Mucosa of descending colon (tissue), 3 donors: Measurements from ENCODE around the gene TMEM272. TPM values are rescaled to one million over a fixed set of nuclear protein-coding genes. Genes with fewer than 3 reads are reported as not detected.

Experiments used
- ATAC-seq: fragments of 200-7000 bp; cut with Tn5 transposase; one replicate; pipeline ENCODE4 v1.9.1; 2020; ENCODE audit warnings: mild to moderate bottlenecking, moderate library complexity
- DNase-seq, 3 donors: peaks; one replicate each; pipeline ENCODE4 v3.0.0-alpha.2; 2020
- H3K36me3 ChIP-seq: fragments of 200-600 bp; one replicate; pipeline ENCODE4 v1.8.0; 2021; ENCODE audit warnings: low read depth, mild to moderate bottlenecking
- H3K4me1 ChIP-seq: fragments of 200-600 bp; one replicate; pipeline ENCODE4 v1.8.0; 2021; ENCODE audit warnings: low read depth, mild to moderate bottlenecking
- H3K4me3 ChIP-seq: fragments of 200-600 bp; one replicate; pipeline ENCODE4 v1.8.0; 2021; ENCODE audit warnings: mild to moderate bottlenecking
- H3K9me3 ChIP-seq: fragments of 200-600 bp; one replicate; pipeline ENCODE4 v1.8.0; 2021; ENCODE audit warnings: mild to moderate bottlenecking
- CTCF ChIP-seq: fragments of 200-600 bp; IDR thresholded peaks from one replicate; pipeline ENCODE4 v1.8.0; 2022; ENCODE audit warnings: antibody characterized with exemption, mild to moderate bottlenecking
- intact Hi-C, 2 donors: fragments of 100-400 bp; cut with DNase I in 1 of 2; cut with micrococcal nuclease in 1 of 2; formaldehyde crosslinking; loops; one replicate each; pipeline versions ENCODE4 v1.11.0 to v1.11.1; 2022; cut with DNase I, micrococcal nuclease
- total RNA-seq, 3 donors: library from RNA; stranded (reverse); fragmentation: NEBNext Ultra II Directional in 2 of 3; extraction: Animal tissue kit (Norgen Biotek cat#: 25700) in 2 of 3; gene quantifications; one replicate each; pipeline versions ENCODE4 v1.2.1 to v1.2.4, GENCODE V29; 2021 to 2023
- donor health status: DM: no; HTN: no; CAD: no; lungs with moderate emphysema.
- donor health status: DM: no; HTN: no; CAD: no.
- donor health status: DM: no; HTN: yes; CAD: no.

TMEM272 gene
- total RNA-seq, 3 donors from 2014 or later = 0.07 to 0.35 (median 0.29) TPM

DNA sequence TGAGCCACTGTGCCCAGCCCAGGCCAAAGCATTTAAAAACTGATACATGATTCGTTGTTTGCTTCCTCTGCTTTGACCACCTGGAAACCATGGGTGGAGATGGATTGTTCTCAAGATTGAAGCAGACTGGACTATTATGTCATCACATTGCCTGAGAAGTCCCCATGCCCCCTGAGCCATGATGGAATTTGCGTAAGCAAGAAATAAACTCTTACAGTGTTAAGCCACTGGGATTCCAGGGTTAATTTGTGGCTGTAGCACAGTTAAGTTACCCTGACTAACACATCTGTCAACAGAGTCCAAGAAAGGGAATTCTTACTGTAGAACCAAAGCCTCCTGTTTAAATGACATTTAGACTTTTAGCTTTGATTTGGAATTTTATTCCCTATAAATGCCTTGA, 21.6 kb downstream of the TMEM272 start:
- intact Hi-C loops = no loop called here

GRCh38 chr13:51822106-51822815, 22.7 kb downstream of the TMEM272 start:
- no peak for TF ChIP-seq CTCF
- Histone ChIP-seq H3K9me3 (no peaks in the 10 kb centered on the region), H3K4me3 (no peak overlapping the region), H3K4me1 (no peaks in the 10 kb centered on the region), H3K36me3 (no peaks in the 10 kb centered on the region)
- DNase-seq = no peak
- no peak for ATAC-seq
- intact Hi-C loops = no loop called here

More for the DNA sequence above, 21.6 kb downstream of the TMEM272 start:
- no peaks in the 10 kb centered on the region for H3K36me3 ChIP-seq
- TF ChIP-seq CTCF = no peak
- no peaks in the 10 kb centered on the region for H3K9me3 ChIP-seq
- no peak for ATAC-seq
- H3K4me3 ChIP-seq = no peak overlapping the region
- no peak for DNase-seq
- H3K4me1 ChIP-seq = no peaks in the 10 kb centered on the region

DNA sequence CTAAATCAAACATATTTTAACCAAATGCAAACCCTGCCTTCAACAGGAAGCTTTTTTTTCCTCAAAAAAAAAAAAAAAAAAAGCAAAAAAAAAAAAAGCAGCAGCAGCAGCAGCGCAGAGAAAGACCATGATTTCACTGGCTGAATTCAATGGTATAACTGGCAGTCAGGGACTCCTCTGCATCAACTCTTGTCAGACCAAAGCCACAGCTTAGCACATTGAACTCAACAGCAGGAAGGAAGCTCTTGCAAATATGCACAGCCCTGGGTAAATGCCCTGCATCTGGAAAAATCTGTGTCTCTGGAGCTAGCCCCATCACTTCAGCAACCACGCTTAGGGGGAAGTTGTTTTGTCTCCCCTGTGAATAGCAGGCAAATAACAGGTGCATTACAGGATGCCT, 23.4 kb downstream of the TMEM272 start:
- TF ChIP-seq CTCF = no peak
- intact Hi-C loops = no loop called here
- no peak for DNase-seq
- no peaks in the 10 kb centered on the region for H3K9me3 ChIP-seq
- no peak overlapping the region for H3K4me3 ChIP-seq
- H3K4me1 ChIP-seq = no peaks in the 10 kb centered on the region
- peak; percentile 45 for ATAC-seq
- no peaks in the 10 kb centered on the region for H3K36me3 ChIP-seq

DNA sequence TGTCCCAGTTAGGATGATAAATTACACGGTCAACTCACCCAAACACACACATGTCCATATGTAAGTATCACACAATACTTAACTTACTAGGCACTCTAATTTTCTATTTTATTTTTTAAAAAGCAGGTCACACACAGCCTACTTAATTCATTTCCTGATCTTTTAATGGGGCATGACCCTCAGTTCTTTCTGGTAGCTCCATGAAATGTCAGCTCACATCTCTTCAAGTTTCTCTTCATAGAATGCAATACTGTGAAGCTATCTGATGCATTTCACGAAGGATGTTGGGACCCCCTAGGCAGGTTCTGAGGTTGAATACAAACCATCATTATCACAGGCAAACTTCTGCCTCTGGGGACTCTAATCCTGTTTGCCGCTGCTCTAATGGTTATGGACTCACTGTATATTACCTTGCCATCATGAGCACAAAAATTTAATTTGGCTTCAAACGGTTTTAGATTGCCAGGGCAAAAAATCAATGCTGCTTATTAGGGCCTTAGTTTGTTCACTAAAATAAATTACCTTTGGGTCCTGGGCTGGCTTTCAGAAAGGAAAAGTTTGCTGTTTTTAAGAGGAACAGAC, 24.9 kb downstream of the TMEM272 start:
- ATAC-seq (no peak), DNase-seq (no peak)
- TF ChIP-seq CTCF = no peak
- Histone ChIP-seq H3K4me3 (no peak overlapping the region), H3K36me3 (no peaks in the 10 kb centered on the region), H3K9me3 (no peaks in the 10 kb centered on the region), H3K4me1 (no peaks in the 10 kb centered on the region)
- intact Hi-C loops = no loop called here

GRCh38 chr13:51819544-51819943, 25.4 kb downstream of the TMEM272 start:
- Histone ChIP-seq H3K4me3 (no peak overlapping the region), H3K9me3 (no peaks in the 10 kb centered on the region), H3K4me1 (no peaks in the 10 kb centered on the region), H3K36me3 (no peaks in the 10 kb centered on the region)
- DNase-seq = no peak
- intact Hi-C loops = loop anchor here (10.0 kb wide), 1 partner anchor 305 kb away; the partner anchor contains the start of gene NEK5 (in 2 of the 2)
- no peak for TF ChIP-seq CTCF
- ATAC-seq = no peak
